Activated T-cell treated with anti-CD3 and anti-CD28 coated beads, Interleukin-2, amount 50 U/mL, for 72 hours (primary cell): Measurements from ENCODE around the gene KCNC1. TPM values are rescaled to one million over a fixed set of nuclear protein-coding genes. Genes with fewer than 3 reads are reported as not detected.

Experiments used
- total RNA-seq, 2 donors: library from RNA; stranded (reverse); gene quantifications; one replicate each; pipeline ENCODE4 v1.2.3, GENCODE V29; 2022

Gene KCNC1
- total RNA-seq, 2 donors from 2014 or later: not detected

Other genes with a start within 250 kb of the KCNC1 start
- gene USH1C, start 190.4 kb upstream of the KCNC1 start, total RNA-seq: not detected
- gene OTOG, start 187.5 kb upstream of the KCNC1 start, total RNA-seq: not detected
- gene MYOD1, start 15.2 kb upstream of the KCNC1 start, total RNA-seq: not detected